Measurements from ENCODE around the gene CHCHD2. TPM values are rescaled to one million over a fixed set of nuclear protein-coding genes. Genes with fewer than 3 reads are reported as not detected.

CHCHD2 gene
- total and polyA plus RNA-seq, 2 experiments from 2014 or later: 121 to 189 TPM

DNA sequence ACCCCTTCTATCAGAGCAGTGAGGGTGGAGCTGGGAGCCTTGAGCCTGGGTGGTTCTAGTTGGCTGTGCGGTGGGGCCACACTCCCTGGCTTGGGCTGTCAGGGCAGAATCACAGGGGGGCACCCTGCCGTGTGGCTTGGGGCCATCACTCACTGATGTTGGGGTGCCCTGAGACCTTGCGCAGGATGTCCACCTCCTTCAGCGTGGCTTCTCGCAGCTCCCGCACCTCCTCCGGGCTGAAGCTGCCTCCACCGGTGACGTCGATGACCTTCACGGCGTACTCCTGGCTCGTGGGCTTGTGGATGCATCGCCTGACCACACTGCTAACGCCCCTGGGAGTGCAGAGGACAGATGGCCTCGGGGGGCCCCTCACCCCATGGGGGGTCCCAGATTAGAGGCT lies 18.8 kb downstream of the CHCHD2 start:
- Histone ChIP-seq H4K20me1 (ENCODE audit: insufficient read depth, poor library complexity, severe bottlenecking) (no peaks in the 10 kb centered on the region), H3K4me3 (no peak overlapping the region), H3K9me2 (replicated peaks; ENCODE audit: insufficient read depth) (no peaks in the 10 kb centered on the region), H3K27ac (no peak overlapping the region), H3K79me2 (no peaks in the 10 kb centered on the region), H3K27me3 (no peaks in the 10 kb centered on the region), H2AFZ (no peak overlapping the region), H3K36me3 (replicated peaks; ENCODE audit: insufficient read depth, low read depth) (no peaks in the 10 kb centered on the region), H3K9me3 (ENCODE audit: low read depth) (no peaks in the 10 kb centered on the region), H3K4me1 (ENCODE audit: insufficient read depth) (no peaks in the 10 kb centered on the region), H3K4me2 (no peak overlapping the region)
- DNase-seq (ENCODE audit: low spot score): no peak
- TF ChIP-seq, protein P1, sequence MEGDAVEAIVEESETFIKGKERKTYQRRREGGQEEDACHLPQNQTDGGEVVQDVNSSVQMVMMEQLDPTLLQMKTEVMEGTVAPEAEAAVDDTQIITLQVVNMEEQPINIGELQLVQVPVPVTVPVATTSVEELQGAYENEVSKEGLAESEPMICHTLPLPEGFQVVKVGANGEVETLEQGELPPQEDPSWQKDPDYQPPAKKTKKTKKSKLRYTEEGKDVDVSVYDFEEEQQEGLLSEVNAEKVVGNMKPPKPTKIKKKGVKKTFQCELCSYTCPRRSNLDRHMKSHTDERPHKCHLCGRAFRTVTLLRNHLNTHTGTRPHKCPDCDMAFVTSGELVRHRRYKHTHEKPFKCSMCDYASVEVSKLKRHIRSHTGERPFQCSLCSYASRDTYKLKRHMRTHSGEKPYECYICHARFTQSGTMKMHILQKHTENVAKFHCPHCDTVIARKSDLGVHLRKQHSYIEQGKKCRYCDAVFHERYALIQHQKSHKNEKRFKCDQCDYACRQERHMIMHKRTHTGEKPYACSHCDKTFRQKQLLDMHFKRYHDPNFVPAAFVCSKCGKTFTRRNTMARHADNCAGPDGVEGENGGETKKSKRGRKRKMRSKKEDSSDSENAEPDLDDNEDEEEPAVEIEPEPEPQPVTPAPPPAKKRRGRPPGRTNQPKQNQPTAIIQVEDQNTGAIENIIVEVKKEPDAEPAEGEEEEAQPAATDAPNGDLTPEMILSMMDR (IDR thresholded peaks at IDR 0.05; ENCODE audit: poor library complexity): no peak
- no peak for TF ChIP-seq EZH2 (IDR thresholded peaks at IDR 0.05; ENCODE audit: borderline replicate concordance)
- no peak for TF ChIP-seq EZH2phosphoT487 (IDR thresholded peaks at IDR 0.05; ENCODE audit: low read depth, severe bottlenecking, unreplicated experiment)
- 96% methylated on average over 16 of the region's 16 CpGs for WGBS (ENCODE audit: low lambda C conversion rate, missing lambda C conversion rate)

DNA sequence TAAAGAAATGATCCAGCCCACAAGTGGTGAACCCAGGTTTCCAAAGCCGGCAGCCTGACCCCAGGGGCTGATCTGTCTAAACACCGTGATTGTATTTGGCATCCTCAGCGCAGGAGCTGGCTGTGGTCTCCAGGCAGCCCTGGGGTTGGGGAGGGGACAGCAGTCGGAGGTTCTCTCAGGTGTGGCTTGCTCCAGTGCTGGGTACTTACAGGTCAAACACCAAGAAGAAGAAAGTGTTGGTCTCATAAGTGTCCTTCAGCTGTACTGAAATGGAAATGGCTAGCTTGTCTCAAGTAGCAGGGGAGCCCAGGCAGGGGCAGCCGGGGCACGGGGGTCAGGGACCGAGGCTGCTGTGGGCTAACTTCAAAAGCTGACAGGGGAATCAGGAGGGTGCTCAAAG lies 19.5 kb downstream of the CHCHD2 start:
- WGBS (ENCODE audit: low lambda C conversion rate, missing lambda C conversion rate): 97% methylated on average over 7 of the region's 7 CpGs

DNA sequence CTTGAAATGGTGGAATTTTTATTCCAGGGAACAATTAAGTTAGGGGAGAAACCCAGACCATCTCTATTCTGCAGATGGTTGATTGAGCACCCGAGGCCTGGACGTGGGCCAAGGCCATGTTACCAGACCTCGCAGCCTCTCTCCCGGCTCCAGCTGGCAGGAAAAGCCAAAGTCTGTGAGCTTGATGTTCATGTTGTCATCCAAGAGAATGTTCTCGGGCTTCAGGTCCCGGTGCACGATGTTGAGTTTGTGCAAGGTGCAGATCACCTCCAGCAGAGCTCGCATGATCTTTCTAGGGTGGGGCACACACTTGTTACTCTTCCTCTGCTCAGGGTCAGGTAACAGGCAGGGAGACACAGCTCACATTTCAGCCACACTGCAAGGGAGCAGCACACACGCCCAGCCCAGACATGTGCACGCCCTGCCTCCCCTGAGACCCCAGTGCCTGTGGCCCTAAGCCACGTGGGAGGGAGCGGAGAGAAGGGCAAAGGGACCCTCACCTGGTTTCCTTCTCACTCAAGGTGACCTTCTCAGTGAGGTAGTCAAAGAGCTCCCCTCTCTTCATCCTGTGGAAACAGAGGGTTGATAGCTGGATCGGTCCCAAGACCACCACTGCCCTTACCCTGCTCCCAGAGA lies 23.0 kb downstream of the CHCHD2 start:
- H4K20me1 ChIP-seq (ENCODE audit: insufficient read depth, poor library complexity, severe bottlenecking): no peaks in the 10 kb centered on the region
- TF ChIP-seq EZH2phosphoT487 (IDR thresholded peaks at IDR 0.05; ENCODE audit: low read depth, severe bottlenecking, unreplicated experiment) (no peak), EZH2 (IDR thresholded peaks at IDR 0.05; ENCODE audit: borderline replicate concordance) (no peak)
- TF ChIP-seq, protein P1 (IDR thresholded peaks at IDR 0.05; ENCODE audit: poor library complexity): no peak
- no peaks in the 10 kb centered on the region for H3K4me1 ChIP-seq (ENCODE audit: insufficient read depth)
- H3K9me2 ChIP-seq (replicated peaks; ENCODE audit: insufficient read depth): no peaks in the 10 kb centered on the region
- no peak overlapping the region for H3K4me3 ChIP-seq
- 87% methylated on average over 13 of the region's 13 CpGs for WGBS (ENCODE audit: low lambda C conversion rate, missing lambda C conversion rate)
- H3K4me2 ChIP-seq: no peak overlapping the region
- H2AFZ ChIP-seq: no peak overlapping the region
- no peaks in the 10 kb centered on the region for H3K27me3 ChIP-seq
- no peaks in the 10 kb centered on the region for H3K79me2 ChIP-seq
- no peak overlapping the region for H3K27ac ChIP-seq
- DNase-seq (ENCODE audit: low spot score): no peak
- H3K9me3 ChIP-seq (ENCODE audit: low read depth): no peaks in the 10 kb centered on the region
- no peaks in the 10 kb centered on the region for H3K36me3 ChIP-seq (replicated peaks; ENCODE audit: insufficient read depth, low read depth)

More for the DNA sequence above, 19.5 kb downstream of the CHCHD2 start:
- H3K27me3 ChIP-seq: no peaks in the 10 kb centered on the region
- H4K20me1 ChIP-seq (ENCODE audit: insufficient read depth, poor library complexity, severe bottlenecking): no peaks in the 10 kb centered on the region
- H3K4me1 ChIP-seq (ENCODE audit: insufficient read depth): no peaks in the 10 kb centered on the region
- DNase-seq (ENCODE audit: low spot score): no peak
- H3K9me2 ChIP-seq (replicated peaks; ENCODE audit: insufficient read depth): no peaks in the 10 kb centered on the region
- no peak overlapping the region for H3K4me3 ChIP-seq
- H2AFZ ChIP-seq: no peak overlapping the region
- H3K36me3 ChIP-seq (replicated peaks; ENCODE audit: insufficient read depth, low read depth): no peaks in the 10 kb centered on the region
- no peaks in the 10 kb centered on the region for H3K79me2 ChIP-seq
- TF ChIP-seq, protein P1 (IDR thresholded peaks at IDR 0.05; ENCODE audit: poor library complexity): no peak
- TF ChIP-seq EZH2 (IDR thresholded peaks at IDR 0.05; ENCODE audit: borderline replicate concordance): no peak
- TF ChIP-seq EZH2phosphoT487 (IDR thresholded peaks at IDR 0.05; ENCODE audit: low read depth, severe bottlenecking, unreplicated experiment): no peak
- H3K4me2 ChIP-seq: no peak overlapping the region
- no peak overlapping the region for H3K27ac ChIP-seq
- no peaks in the 10 kb centered on the region for H3K9me3 ChIP-seq (ENCODE audit: low read depth)

Data from hepatocyte (in vitro differentiated cells).